ENCODE data around the gene IL17F.
A peak's percentile ranks its signal among the peaks of the same experiment; 100 is the strongest.

The IL17F gene

DNA sequence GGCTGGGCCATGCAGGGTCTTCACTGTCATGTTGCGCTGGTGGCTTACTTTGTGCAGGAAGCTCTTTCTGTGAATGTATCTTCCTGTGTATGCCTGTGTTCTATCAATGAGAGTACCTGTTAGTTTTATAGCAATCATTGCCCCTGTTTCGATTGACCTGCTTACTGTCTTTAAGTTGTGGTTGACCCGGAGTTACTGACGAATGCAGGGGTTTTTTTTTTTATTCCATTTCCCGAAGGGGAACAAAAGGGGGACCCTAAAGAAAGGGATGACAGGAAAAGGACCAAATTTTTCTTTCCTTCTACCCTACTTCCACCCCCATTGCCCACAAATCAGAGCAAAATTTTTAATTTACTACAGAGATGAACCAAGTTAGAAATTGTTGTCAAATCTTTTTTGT is at the start of gene IL17F:
Gene IL17F, minus strand, starts transcription at position 101 of the 400 bp plus-strand sequence. Its CDS starts 71 bp downstream, at position 30.
- no peak for TF ChIP-seq EZH2phosphoT487 (conservative IDR thresholded peaks at IDR 0.05; ENCODE audit: low read length)
- TF ChIP-seq, protein P1, sequence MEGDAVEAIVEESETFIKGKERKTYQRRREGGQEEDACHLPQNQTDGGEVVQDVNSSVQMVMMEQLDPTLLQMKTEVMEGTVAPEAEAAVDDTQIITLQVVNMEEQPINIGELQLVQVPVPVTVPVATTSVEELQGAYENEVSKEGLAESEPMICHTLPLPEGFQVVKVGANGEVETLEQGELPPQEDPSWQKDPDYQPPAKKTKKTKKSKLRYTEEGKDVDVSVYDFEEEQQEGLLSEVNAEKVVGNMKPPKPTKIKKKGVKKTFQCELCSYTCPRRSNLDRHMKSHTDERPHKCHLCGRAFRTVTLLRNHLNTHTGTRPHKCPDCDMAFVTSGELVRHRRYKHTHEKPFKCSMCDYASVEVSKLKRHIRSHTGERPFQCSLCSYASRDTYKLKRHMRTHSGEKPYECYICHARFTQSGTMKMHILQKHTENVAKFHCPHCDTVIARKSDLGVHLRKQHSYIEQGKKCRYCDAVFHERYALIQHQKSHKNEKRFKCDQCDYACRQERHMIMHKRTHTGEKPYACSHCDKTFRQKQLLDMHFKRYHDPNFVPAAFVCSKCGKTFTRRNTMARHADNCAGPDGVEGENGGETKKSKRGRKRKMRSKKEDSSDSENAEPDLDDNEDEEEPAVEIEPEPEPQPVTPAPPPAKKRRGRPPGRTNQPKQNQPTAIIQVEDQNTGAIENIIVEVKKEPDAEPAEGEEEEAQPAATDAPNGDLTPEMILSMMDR (IDR thresholded peaks at IDR 0.05; ENCODE audit: insufficient read depth, low read length, poor library complexity, severe bottlenecking) = no peak
- no peaks in the 10 kb centered on the region for H3K36me3 ChIP-seq (ENCODE audit: low read length)
- H3K4me3 ChIP-seq (ENCODE audit: insufficient read depth, low read length, poor library complexity, severe bottlenecking) = no peak within 1 kb of the TSS
- H3K4me2 ChIP-seq (ENCODE audit: low read depth, low read length, poor library complexity, severe bottlenecking) = no peak within 1 kb of the TSS
- H3K79me2 ChIP-seq (ENCODE audit: insufficient read depth, low read length) = no peaks in the 10 kb centered on the region
- H3K9me3 ChIP-seq (ENCODE audit: insufficient read depth, low read length) = no peaks in the 10 kb centered on the region
- no peaks in the 10 kb centered on the region for H3K9me2 ChIP-seq (replicated peaks; ENCODE audit: insufficient read depth, low read length)
- peaks cover 4% of the 10 kb centered on the region; the same call in 1 of the 2 replicates for H3K27me3 ChIP-seq (ENCODE audit: low read length)
- H2AFZ ChIP-seq (ENCODE audit: low read depth, low read length, severe bottlenecking) = no peak within 1 kb of the TSS
- no peak within 1 kb of the TSS for H3K27ac ChIP-seq (ENCODE audit: low read depth, low read length)
- H3K9ac ChIP-seq (ENCODE audit: low read length) = no peak within 1 kb of the TSS
- no peaks in the 10 kb centered on the region for H3F3A ChIP-seq (ENCODE audit: insufficient read depth)
- H4K20me1 ChIP-seq (ENCODE audit: low read depth, low read length) = no peaks in the 10 kb centered on the region

DNA sequence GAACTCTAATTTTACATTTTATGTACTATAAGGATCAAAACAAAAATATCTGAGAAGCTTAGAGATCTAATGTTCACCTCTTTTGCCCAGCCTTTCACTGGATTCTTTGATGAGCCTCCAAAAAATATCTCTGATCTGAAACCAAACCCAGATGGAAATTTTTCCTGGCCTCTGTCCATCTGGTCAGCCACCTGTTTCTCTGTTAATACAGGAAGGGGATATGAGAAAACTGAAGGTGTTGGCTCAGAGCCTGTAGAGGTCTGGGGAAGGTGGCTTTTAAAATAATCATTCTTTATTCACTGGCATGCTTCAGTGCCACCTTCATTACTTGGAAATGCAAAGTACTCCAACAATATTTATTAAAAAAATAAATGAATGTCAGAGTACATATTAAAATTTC is 48.8 kb upstream of the IL17F start:
- TF ChIP-seq, protein P1 (IDR thresholded peaks at IDR 0.05; ENCODE audit: insufficient read depth, low read length, poor library complexity, severe bottlenecking) = no peak
- TF ChIP-seq EZH2phosphoT487 (conservative IDR thresholded peaks at IDR 0.05; ENCODE audit: low read length) = no peak

DNA sequence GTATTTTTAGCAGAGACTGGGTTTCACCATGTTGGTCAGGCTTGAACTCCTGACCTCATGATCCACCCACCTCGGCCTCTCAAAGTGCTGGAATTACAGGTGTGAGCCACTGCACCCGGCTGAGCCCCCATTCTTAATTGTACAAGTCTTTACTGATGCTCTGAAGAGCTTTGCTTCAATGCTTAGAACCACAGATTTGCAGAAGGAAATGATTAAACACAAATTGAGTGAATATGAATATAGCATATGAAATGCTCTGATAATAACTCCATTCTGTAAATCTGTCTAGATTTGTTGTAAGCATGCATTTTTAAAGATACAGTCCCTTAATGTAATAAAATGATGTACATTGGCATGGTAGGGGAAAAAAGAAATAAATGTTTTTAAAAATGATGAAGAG is 44.5 kb upstream of the IL17F start:
- Histone ChIP-seq H3K4me3 (ENCODE audit: insufficient read depth, low read length, poor library complexity, severe bottlenecking) (no peak overlapping the region), H3K27me3 (ENCODE audit: low read length) (no peaks in the 10 kb centered on the region), H3F3A (ENCODE audit: insufficient read depth) (peaks cover 41% of the 10 kb centered on the region), H3K9me3 (ENCODE audit: insufficient read depth, low read length) (no peaks in the 10 kb centered on the region), H3K27ac (ENCODE audit: low read depth, low read length) (no peak overlapping the region), H3K9me2 (replicated peaks; ENCODE audit: insufficient read depth, low read length) (no peaks in the 10 kb centered on the region), H3K4me2 (ENCODE audit: low read depth, low read length, poor library complexity, severe bottlenecking) (no peak overlapping the region), H3K36me3 (ENCODE audit: low read length) (peaks cover 2% of the 10 kb centered on the region; the same call in 1 of the 2 replicates), H3K9ac (ENCODE audit: low read length) (no peak overlapping the region), H3K79me2 (ENCODE audit: insufficient read depth, low read length) (peaks cover 7% of the 10 kb centered on the region), H2AFZ (ENCODE audit: low read depth, low read length, severe bottlenecking) (no peak overlapping the region), H4K20me1 (ENCODE audit: low read depth, low read length) (no peaks in the 10 kb centered on the region)
- TF ChIP-seq, protein P1 (IDR thresholded peaks at IDR 0.05; ENCODE audit: insufficient read depth, low read length, poor library complexity, severe bottlenecking) = no peak
- TF ChIP-seq EZH2phosphoT487 (conservative IDR thresholded peaks at IDR 0.05; ENCODE audit: low read length) = no peak

More for the DNA sequence above, 48.8 kb upstream of the IL17F start:
- Histone ChIP-seq H3K27ac (ENCODE audit: low read depth, low read length) (peak overlapping the region; percentile 10; the same call in 1 of the 2 replicates), H3K4me2 (ENCODE audit: low read depth, low read length, poor library complexity, severe bottlenecking) (peak overlapping the region; percentile 13), H3F3A (ENCODE audit: insufficient read depth) (peaks cover 39% of the 10 kb centered on the region), H3K27me3 (ENCODE audit: low read length) (no peaks in the 10 kb centered on the region), H3K79me2 (ENCODE audit: insufficient read depth, low read length) (no peaks in the 10 kb centered on the region), H3K9me2 (replicated peaks; ENCODE audit: insufficient read depth, low read length) (no peaks in the 10 kb centered on the region), H3K9me3 (ENCODE audit: insufficient read depth, low read length) (no peaks in the 10 kb centered on the region), H3K9ac (ENCODE audit: low read length) (peak overlapping the region; percentile 3), H3K4me3 (ENCODE audit: insufficient read depth, low read length, poor library complexity, severe bottlenecking) (no peak overlapping the region), H4K20me1 (ENCODE audit: low read depth, low read length) (no peaks in the 10 kb centered on the region), H3K36me3 (ENCODE audit: low read length) (no peaks in the 10 kb centered on the region), H2AFZ (ENCODE audit: low read depth, low read length, severe bottlenecking) (peak overlapping the region; percentile 42)

All from SU-DHL-6 (cell line).